HUES64 (cell line): ENCODE results near the gene CAPS. TPM values are rescaled to one million over a fixed set of nuclear protein-coding genes. Genes with fewer than 3 reads are reported as not detected.
"Not testable (repeated sequence)": the region's sequence is repeated elsewhere in the genome, so short reads cannot be mapped to it uniquely, and the experiment has no call there.

ENCODE experiments used
- H3K27ac ChIP-seq: 2 replicates; pipeline ENCODE4 v1.7.0; 2013; ENCODE audit warnings: low read depth, low read length, inconsistent platforms
- H3K27me3 ChIP-seq: 2 replicates; pipeline ENCODE4 v1.6.1; 2013; ENCODE audit warnings: mild to moderate bottlenecking, low read length; ENCODE audit not compliant: insufficient read depth
- H3K36me3 ChIP-seq: 2 replicates; pipeline ENCODE4 v1.6.1; 2013; ENCODE audit warnings: mild to moderate bottlenecking, low read length; ENCODE audit not compliant: insufficient read depth
- H3K4me1 ChIP-seq: 2 replicates; pipeline ENCODE4 v1.6.1; 2013; ENCODE audit warnings: mild to moderate bottlenecking, low read length, moderate library complexity; ENCODE audit not compliant: insufficient read depth
- H3K4me3 ChIP-seq: 2 replicates; pipeline ENCODE4 v1.5.1; 2013; ENCODE audit warnings: mild to moderate bottlenecking, low read length, moderate library complexity
- H3K9ac ChIP-seq: 2 replicates; pipeline ENCODE4 v1.6.1; 2013; ENCODE audit warnings: mild to moderate bottlenecking, low read depth, low read length
- H3K9me3 ChIP-seq: 2 replicates; pipeline ENCODE4 v1.6.1; 2013; ENCODE audit warnings: low read depth, low read length; ENCODE audit not compliant: insufficient read depth
- WGBS: fragments of 150-250, 120-280 bp; methylation state at CpG from one replicate; pipeline ENCODE4 v1.1.7; 2013; ENCODE audit warnings: missing lambda C conversion rate; 5-methylcytosine and 5-hydroxymethylcytosine counted together
- polyA plus RNA-seq, 2 experiments: library from polyadenylated mRNA; stranded (reverse); fragments of 50-300 nt; gene quantifications; one replicate each; pipeline ENCODE4 v1.2.3, GENCODE V29; 2013

Gene CAPS
- polyA plus RNA-seq (2013, experiment 1 of 2) = 0.75 TPM
- 0.70 TPM for polyA plus RNA-seq (2013, experiment 2 of 2)

DNA sequence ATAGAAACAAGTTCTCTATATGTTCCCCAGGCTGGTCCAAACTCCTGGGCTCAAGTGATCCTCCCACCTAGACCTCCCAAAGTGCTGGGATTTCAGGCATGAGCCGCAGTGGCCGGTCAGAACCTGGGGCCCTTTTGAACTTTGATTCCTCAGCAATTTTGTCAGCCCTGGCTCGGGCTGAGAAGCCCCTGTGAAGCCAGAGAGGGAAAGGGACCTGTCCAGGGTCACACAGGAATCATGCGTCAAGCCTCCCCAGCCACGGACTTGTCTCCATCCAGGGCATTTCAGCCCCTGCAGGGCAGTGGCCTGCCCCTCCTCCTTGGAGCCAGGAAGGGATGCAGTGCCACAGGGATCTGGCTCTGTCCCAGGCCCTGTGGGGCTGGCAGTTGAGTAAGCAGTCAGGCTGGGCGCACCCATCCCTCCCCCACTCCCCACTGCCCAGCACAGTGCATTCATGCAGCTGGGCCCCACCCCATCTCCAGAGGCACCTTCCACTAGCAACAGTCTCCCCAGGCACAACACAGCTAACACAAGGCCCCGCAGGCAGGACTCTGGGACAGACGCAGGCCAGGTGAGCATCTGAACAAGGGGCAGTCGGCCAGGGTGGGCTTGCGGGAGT, at the start of gene CAPS:
Gene CAPS, plus strand, starts transcription at position 516 of the 619 bp plus-strand sequence. CDS start 153 bp downstream, outside the sequence.
- no peak within 1 kb of the TSS for H3K27ac ChIP-seq

DNA sequence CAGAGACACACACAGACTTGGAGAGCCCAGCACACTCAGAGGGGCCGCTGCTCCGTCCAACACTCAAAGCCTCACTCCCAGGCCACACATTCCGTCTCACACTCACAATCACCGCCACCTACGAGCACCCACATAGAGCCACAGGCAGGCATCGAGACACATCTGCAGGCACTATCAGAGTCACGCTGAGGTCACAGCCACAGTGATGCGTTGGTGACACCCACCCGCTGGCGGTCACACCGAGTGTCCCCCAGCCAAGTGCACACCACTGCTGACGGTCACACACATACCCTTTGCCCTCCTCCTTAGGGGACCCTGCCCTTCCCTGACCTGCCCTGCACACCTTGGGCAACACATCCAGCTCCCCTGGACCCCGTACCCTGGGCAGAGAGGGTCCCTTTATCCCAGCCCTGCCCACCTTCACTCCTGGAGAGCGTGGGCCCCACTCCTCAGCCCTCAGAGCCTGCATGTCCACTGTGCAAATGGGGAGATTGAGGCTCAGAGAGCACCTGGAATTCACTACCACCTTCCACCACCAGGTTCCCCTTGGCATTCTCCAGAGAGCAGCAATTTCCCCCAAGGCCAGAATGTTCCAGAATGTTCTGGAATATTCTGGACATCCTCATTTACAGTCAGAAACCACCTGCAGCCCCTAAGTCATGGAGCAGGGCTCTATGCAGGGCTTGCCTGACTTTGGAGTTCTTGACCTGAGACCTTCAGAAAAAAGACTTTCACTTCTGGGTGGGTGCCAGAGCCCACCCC, 49.1 kb upstream of the CAPS start:
- Histone ChIP-seq H3K9ac (no peak overlapping the region), H3K36me3 (no peaks in the 10 kb centered on the region), H3K27me3 (no peaks in the 10 kb centered on the region), H3K9me3 (no peaks in the 10 kb centered on the region), H3K4me1 (no peaks in the 10 kb centered on the region), H3K27ac (no peak overlapping the region), H3K4me3 (no peak overlapping the region)
- WGBS = 95% methylated on average over 14 of the region's 14 CpGs

More for the DNA sequence above, at the start of gene CAPS:
- 92% methylated on average over 10 of the region's 10 CpGs for WGBS
- no peak within 1 kb of the TSS for H3K4me3 ChIP-seq
- no peaks in the 10 kb centered on the region for H3K4me1 ChIP-seq
- H3K9me3 ChIP-seq = no peaks in the 10 kb centered on the region
- H3K27me3 ChIP-seq = no peaks in the 10 kb centered on the region
- no peak within 1 kb of the TSS for H3K9ac ChIP-seq
- H3K36me3 ChIP-seq = peaks cover 32% of the 10 kb centered on the region

DNA sequence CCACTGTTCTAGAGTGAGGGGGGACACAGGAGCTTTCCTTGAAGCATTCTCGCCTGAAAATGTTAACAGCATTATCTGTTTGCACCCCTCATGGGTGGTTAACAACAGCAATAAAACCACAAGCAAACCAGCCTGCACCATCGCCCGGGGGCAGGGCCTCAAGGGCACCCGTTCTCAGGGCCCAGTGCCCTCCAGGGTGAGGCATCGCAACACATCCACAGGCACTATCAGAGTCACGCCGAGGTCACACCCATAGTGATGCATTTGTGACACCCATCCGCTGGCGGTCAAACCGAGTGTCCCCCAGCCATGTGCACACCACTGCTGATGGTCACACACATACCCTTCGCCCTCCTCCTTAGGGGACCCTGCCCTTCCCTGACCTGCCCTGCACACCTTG, 48.3 kb upstream of the CAPS start:
- Histone ChIP-seq H3K4me1 (no peaks in the 10 kb centered on the region), H3K27me3 (no peaks in the 10 kb centered on the region), H3K9me3 (no peaks in the 10 kb centered on the region), H3K9ac (no peak overlapping the region), H3K4me3 (no peak overlapping the region), H3K27ac (no peak overlapping the region), H3K36me3 (no peaks in the 10 kb centered on the region)
- whole genome bisulfite sequencing = 94% methylated on average over 11 of the region's 11 CpGs

GRCh38 chr19:5867201-5868136, 46.6 kb upstream of the CAPS start:
- Histone ChIP-seq H3K36me3 (no peaks in the 10 kb centered on the region), H3K4me1 (no peaks in the 10 kb centered on the region), H3K4me3 (no peak overlapping the region), H3K9me3 (no peaks in the 10 kb centered on the region), H3K9ac (no peak overlapping the region), H3K27me3 (no peaks in the 10 kb centered on the region), H3K27ac (no peak overlapping the region)
- WGBS = 88% methylated on average over 31 of the region's 31 CpGs

DNA sequence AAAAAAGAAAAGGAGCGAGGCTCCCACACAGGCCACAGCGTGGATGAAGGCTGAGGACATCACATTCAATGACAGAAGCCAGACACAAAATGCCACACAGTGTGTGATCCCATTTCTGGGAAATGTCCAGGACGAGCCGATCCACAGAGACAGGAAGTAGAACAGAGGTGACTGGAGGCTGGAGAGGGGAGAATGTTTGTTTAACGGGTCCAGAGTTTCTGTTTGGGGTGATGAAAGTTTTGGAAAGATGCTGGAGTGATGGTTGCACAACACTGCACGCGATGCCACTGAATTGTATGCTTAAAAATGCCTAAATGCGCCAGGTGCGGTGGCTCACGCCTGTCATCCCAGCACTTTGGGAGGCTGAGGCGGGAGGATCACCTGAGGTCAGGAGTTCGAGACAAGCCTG, 43.1 kb upstream of the CAPS start:
- no peaks in the 10 kb centered on the region for H3K36me3 ChIP-seq
- H3K27ac ChIP-seq = no peak overlapping the region
- WGBS = 93% methylated on average over 12 of the region's 12 CpGs
- H3K9ac ChIP-seq = no peak overlapping the region
- H3K27me3 ChIP-seq = no peaks in the 10 kb centered on the region
- no peak overlapping the region for H3K4me3 ChIP-seq
- H3K4me1 ChIP-seq = no peaks in the 10 kb centered on the region
- no peaks in the 10 kb centered on the region for H3K9me3 ChIP-seq

DNA sequence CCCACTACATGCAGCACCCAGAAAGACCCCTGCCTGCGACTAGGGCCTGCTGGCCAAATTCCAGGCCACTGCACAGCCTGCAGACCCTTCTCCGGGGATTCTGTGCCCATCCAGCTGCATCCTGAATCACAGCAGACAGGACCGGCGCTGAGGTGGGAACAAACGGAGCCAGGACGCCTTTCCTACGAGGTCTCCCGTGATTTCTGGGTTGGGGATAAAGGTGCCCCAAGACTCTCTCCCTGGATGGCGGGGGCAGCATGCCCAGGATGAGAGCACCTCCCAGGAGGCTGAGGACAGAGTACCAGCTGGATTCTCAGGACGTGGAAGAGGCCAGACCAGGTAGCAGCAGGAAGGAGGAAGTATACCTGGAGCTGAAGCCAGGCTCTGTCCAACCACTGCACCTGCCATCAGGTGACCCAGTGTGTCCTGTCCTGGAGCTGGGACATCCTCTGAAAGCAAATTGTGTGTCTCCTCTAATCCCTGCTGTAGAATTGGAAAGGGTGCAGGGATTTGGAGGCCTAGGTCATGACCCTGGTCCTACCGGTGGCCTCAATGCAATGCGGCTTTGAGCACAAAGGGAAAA, 40.3 kb upstream of the CAPS start:
- Histone ChIP-seq H3K4me1 (no peaks in the 10 kb centered on the region), H3K9me3 (no peaks in the 10 kb centered on the region), H3K27me3 (no peaks in the 10 kb centered on the region), H3K9ac (no peak overlapping the region), H3K27ac (no peak overlapping the region), H3K36me3 (no peaks in the 10 kb centered on the region), H3K4me3 (no peak overlapping the region)
- 95% methylated on average over 12 of the region's 12 CpGs for WGBS

DNA sequence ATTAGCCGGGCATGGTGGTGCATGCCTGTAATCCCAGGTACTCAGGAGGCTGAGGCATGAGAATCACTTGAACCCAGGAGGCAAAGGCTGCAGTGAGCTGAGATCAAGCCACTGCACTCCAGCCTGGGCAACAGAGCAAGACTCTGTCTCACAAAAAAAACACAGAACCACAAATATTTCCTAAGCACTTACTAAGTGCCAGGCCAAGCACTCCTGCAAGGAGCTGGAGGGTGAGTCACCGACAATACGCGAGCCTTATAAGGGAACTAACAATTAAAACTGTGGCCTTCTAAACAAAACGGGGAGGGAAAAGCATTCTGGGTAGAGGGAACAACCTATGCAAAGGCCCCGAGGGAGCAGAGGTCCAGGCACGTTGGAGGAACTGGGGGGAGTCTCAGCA, 39.6 kb upstream of the CAPS start:
- not testable (repeated sequence) for H3K9ac ChIP-seq, H3K4me1 ChIP-seq
- 84% methylated on average over 7 of the region's 7 CpGs for WGBS

DNA sequence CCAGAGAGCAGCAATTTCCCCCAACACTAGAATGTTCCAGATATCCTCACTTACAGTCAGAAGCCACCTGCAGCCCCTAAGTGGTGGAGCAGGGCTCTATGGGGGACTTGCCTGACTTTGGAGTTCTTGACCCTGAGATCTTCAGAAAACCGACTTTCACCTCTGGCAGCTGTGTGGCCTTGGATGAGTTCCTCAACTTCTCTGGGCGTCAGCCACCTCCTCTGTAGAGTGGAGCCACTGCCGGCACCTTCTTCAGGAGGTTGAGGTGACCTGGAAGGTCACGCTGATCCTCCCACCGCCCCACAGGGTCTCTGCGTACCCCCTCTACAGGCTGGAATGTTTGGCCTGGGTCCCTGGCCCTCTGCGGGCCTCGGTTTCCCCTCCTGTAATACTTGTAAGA, 36.6 kb upstream of the CAPS start:
- no peaks in the 10 kb centered on the region for H3K36me3 ChIP-seq
- 93% methylated on average over 8 of the region's 8 CpGs for WGBS
- no peaks in the 10 kb centered on the region for H3K9me3 ChIP-seq
- H3K27ac ChIP-seq = no peak overlapping the region
- no peak overlapping the region for H3K9ac ChIP-seq
- H3K4me3 ChIP-seq = no peak overlapping the region
- peaks cover 3% of the 10 kb centered on the region; the same call in 1 of the 2 replicates for H3K4me1 ChIP-seq
- no peaks in the 10 kb centered on the region for H3K27me3 ChIP-seq

More for the DNA sequence above, 39.6 kb upstream of the CAPS start:
- H3K4me3 ChIP-seq, H3K27ac ChIP-seq, H3K36me3 ChIP-seq, H3K9me3 ChIP-seq, H3K27me3 ChIP-seq: not testable (repeated sequence)

GRCh38 chr19:5877882-5878281, 36.2 kb upstream of the CAPS start:
- Histone ChIP-seq H3K9me3 (no peaks in the 10 kb centered on the region), H3K9ac (no peak overlapping the region), H3K36me3 (no peaks in the 10 kb centered on the region), H3K4me1 (peaks cover 3% of the 10 kb centered on the region; the same call in 1 of the 2 replicates), H3K27me3 (no peaks in the 10 kb centered on the region), H3K27ac (no peak overlapping the region), H3K4me3 (no peak overlapping the region)
- 86% methylated on average over 9 of the region's 9 CpGs for WGBS

DNA sequence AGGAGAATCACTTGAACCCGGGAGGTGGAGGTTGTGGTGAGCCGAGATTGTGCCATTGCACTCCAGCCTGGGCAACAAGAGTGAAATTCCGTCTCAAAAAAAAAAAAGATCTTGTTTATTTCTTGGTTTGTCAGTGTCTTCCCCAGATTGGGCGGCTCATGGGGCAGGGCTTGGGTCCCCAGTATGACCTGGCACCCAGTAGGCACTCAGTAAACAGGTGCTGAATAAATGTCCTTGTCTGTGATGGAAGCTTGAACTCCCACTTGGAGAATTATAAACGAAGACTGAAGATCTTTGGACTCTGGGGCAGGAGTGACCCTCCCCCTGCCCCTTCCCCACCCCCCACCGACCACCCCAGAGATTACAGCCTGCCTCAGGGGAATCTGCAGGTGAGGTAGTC, 33.9 kb upstream of the CAPS start:
- Histone ChIP-seq H3K4me1 (peaks cover 3% of the 10 kb centered on the region; the same call in 1 of the 2 replicates), H3K4me3 (no peak overlapping the region), H3K9ac (no peak overlapping the region), H3K27me3 (no peaks in the 10 kb centered on the region), H3K27ac (no peak overlapping the region), H3K9me3 (no peaks in the 10 kb centered on the region), H3K36me3 (no peaks in the 10 kb centered on the region)
- 57% methylated on average over 5 of the region's 6 CpGs for WGBS
